K562 (cell line): ENCODE results near the gene SLC25A53. TPM values are rescaled to one million over a fixed set of nuclear protein-coding genes. Genes with fewer than 3 reads are reported as not detected.
A peak's percentile ranks its signal among the peaks of the same experiment; 100 is the strongest.

Source experiments
- ATAC-seq: fragments of 200-7000 bp; cut with Tn5 transposase; 3 replicates; pipeline ENCODE4 v1.9.1; 2020; ENCODE audit warnings: moderate library complexity
- BruUV-seq: library from RNA; stranded (reverse); fragments of 400-500 nt; replicated peaks from 2 replicates; lab custom pipeline; 2021; lab: Mats Ljungman, UMichigan
- CTCF ChIA-PET: fragments of 300-600 bp; formaldehyde crosslinking; extraction: SDS; loops from one replicate; lab custom pipeline; 2021; ENCODE audit warnings: low intra/inter-chr PET ratio; lab: Yijun Ruan, JAX
- POLR2A ChIA-PET: fragments of 300-600, 350-650 bp; sonication (Branson Sonifier 250); formaldehyde crosslinking; extraction: SDS; loops from one replicate; lab custom pipeline; 2021; ENCODE audit warnings: antibody characterized with exemption, inconsistent platforms; lab: Yijun Ruan, JAX
- DNase-seq, 4 experiments: peaks; one replicate each; pipeline versions ENCODE4 v3.0.0 to v3.0.0-alpha.2; 2011 to 2018; ENCODE audit warnings: low spot score in 3 of 4, mixed read lengths in 3 of 4; ENCODE audit errors: extremely low read depth in 1 of 4
- FAIRE-seq: peaks from 2 replicates; lab custom pipeline; 2011; peaks lifted over from hg19 to GRCh38; lab: Jason Lieb, UNC
- H2AFZ ChIP-seq: 2 replicates; pipeline ENCODE4 v1.6.0; 2011; ENCODE audit warnings: low read depth, low read length, control low read depth, inconsistent platforms
- H3K27ac ChIP-seq: fragments of 200-600 bp; 3 replicates; pipeline ENCODE4 v1.8.0; 2011; ENCODE audit warnings: low read depth, mild to moderate bottlenecking, control low read depth, inconsistent platforms, low read length, moderate library complexity, mixed read lengths; ENCODE audit errors: extremely low read depth
- H3K27me3 ChIP-seq, 2 experiments: fragments of 300-600 bp in 1 of 2; 2 replicates in 1 of 2; 3 replicates in 1 of 2; pipeline versions ENCODE4 v1.6.0 to v1.8.0; 2011; ENCODE audit warnings: inconsistent platforms in 2 of 2, low read length in 2 of 2, mild to moderate bottlenecking in 1 of 2, mixed read lengths in 1 of 2, moderate library complexity in 1 of 2; ENCODE audit not compliant: control insufficient read depth in 2 of 2, insufficient read depth in 2 of 2
- H3K36me3 ChIP-seq: fragments of 300-600 bp; 3 replicates; pipeline ENCODE4 v1.8.0; 2011; ENCODE audit warnings: mild to moderate bottlenecking, low read length, inconsistent platforms; ENCODE audit not compliant: control insufficient read depth, insufficient read depth
- H3K4me1 ChIP-seq, 2 experiments: fragments of 200-600 bp in 1 of 2; replicated peaks in 1 of 2; 2 replicates in 1 of 2; 3 replicates in 1 of 2; pipeline versions ENCODE4 v1.5.1 to v1.8.0; 2011; ENCODE audit warnings: inconsistent platforms in 2 of 2, low read length in 2 of 2, mild to moderate bottlenecking in 1 of 2, mixed read lengths in 1 of 2, moderate library complexity in 1 of 2; ENCODE audit not compliant: control insufficient read depth in 2 of 2, insufficient read depth in 2 of 2
- H3K4me2 ChIP-seq: 2 replicates; pipeline ENCODE4 v1.6.1; 2011; ENCODE audit warnings: low read length, control low read depth, inconsistent platforms, mixed read lengths; ENCODE audit not compliant: insufficient read depth
- H3K4me3 ChIP-seq: fragments of 200-600 bp; sonication (generic), shearing (Covaris generic); 2 replicates; pipeline ENCODE4 v1.5.1; 2016; ENCODE audit warnings: control low read depth, inconsistent platforms
- H3K79me2 ChIP-seq: fragments of 200-600 bp; 3 replicates; pipeline ENCODE4 v1.8.0; 2011; ENCODE audit warnings: low read length, inconsistent platforms; ENCODE audit not compliant: control insufficient read depth, insufficient read depth
- H3K9ac ChIP-seq, 2 experiments: 2 replicates each; pipeline versions ENCODE4 v1.6.0 to v1.6.1; 2011; ENCODE audit warnings: low read depth in 2 of 2, low read length in 2 of 2, control low read depth in 1 of 2, inconsistent platforms in 1 of 2, mild to moderate bottlenecking in 1 of 2, mixed read lengths in 1 of 2; ENCODE audit not compliant: insufficient read depth in 1 of 2
- H3K9me1 ChIP-seq: one replicate; pipeline ENCODE4 v1.6.0; 2011; ENCODE audit warnings: inconsistent platforms, mild to moderate bottlenecking, low read length, moderate library complexity; ENCODE audit not compliant: control insufficient read depth, insufficient read depth
- H3K9me3 ChIP-seq: replicated peaks from 2 replicates; pipeline ENCODE4 v1.5.1; 2011; ENCODE audit warnings: low read depth, low read length, inconsistent platforms; ENCODE audit not compliant: control insufficient read depth, insufficient read depth
- H4K20me1 ChIP-seq: replicated peaks from 2 replicates; pipeline ENCODE4 v1.6.1; 2011; ENCODE audit warnings: low read length, inconsistent platforms, mixed read lengths; ENCODE audit not compliant: control insufficient read depth, insufficient read depth
- CBX3 ChIP-seq, 2 experiments: IDR thresholded peaks; 1 replicate in 1 of 2; 2 replicates in 1 of 2; pipeline ENCODE4 v1.6.1; 2012; ENCODE audit warnings: inconsistent platforms in 2 of 2, low read length in 2 of 2, borderline replicate concordance in 1 of 2, control low read depth in 1 of 2
- FIP1L1 ChIP-seq: fragments of 200-400 bp; formaldehyde crosslinking; IDR thresholded peaks from 2 replicates; pipeline ENCODE4 v1.6.1; 2018; ENCODE audit warnings: mild to moderate bottlenecking, low read depth, low read length; ENCODE audit not compliant: poor library complexity, severe bottlenecking
- YY1 ChIP-seq, 3 experiments: IDR thresholded peaks; 2 replicates each; pipeline ENCODE4 v1.6.1; 2011; ENCODE audit warnings: low read length in 2 of 3, mild to moderate bottlenecking in 2 of 3, moderate library complexity in 2 of 3, borderline replicate concordance in 1 of 3, control low read depth in 1 of 3, low read depth in 1 of 3; ENCODE audit not compliant: insufficient read depth in 3 of 3, insufficient replicate concordance in 2 of 3, control insufficient read depth in 1 of 3, insufficient read length in 1 of 3; ENCODE audit errors: extremely low read depth in 1 of 3
- ZNF12 ChIP-seq: sonication (generic); formaldehyde crosslinking; IDR thresholded peaks from 2 replicates; pipeline ENCODE4 v1.4.0; 2020; ENCODE audit warnings: mild to moderate bottlenecking, missing genetic modification reagents
- ZNF77 ChIP-seq: fragments of 250-450 bp; sonication (Bioruptor Pico); IDR thresholded peaks from 2 replicates; pipeline ENCODE4 v1.5.0; 2020
- WGBS: fragments of 100-300 bp; shearing (Covaris generic); methylation state at CpG from one replicate; pipeline ENCODE4 v1.1.6; 2016; ENCODE audit warnings: low coverage, mixed read lengths; ENCODE audit not compliant: insufficient coverage; ENCODE audit errors: missing lambda C conversion rate; 5-methylcytosine and 5-hydroxymethylcytosine counted together
- in situ Hi-C: fragments of 300-500 bp; cut with MboI; formaldehyde crosslinking; loops from 4 replicates; pipeline ENCODE4 v1.15.0; 2018; ENCODE audit warnings: inconsistent platforms, mixed read lengths
- intact Hi-C: fragments of 100-400 bp; cut with micrococcal nuclease; formaldehyde crosslinking; loops from 2 replicates; pipeline ENCODE4 v1.14.2; 2022
- polyA plus RNA-seq, 8 experiments: library from polyadenylated mRNA; depleted of rRNA in 4 of 8; stranded (reverse) in 5 of 8; unstranded in 3 of 8; fragments of >200 nt; fragmentation: Nextera tagmentation in 2 of 8; fragmentation: Illumina TruSeq in 1 of 8; extraction: Ambion mirVana in 2 of 8; extraction: Trizol in 1 of 8; gene quantifications; 2 replicates each; pipeline versions ENCODE4 v1.2.1 to v1.2.3, GENCODE V29; 2011 to 2014; ENCODE audit warnings: inconsistent platforms in 1 of 8, missing spikeins in 1 of 8
- total RNA-seq, 7 experiments: library from RNA; depleted of rRNA in 6 of 7; stranded (reverse); fragments of >200 nt in 6 of 7; fragmentation: Illumina TruSeq in 2 of 7; extraction: Trizol in 2 of 7; gene quantifications; 2 replicates each; pipeline versions ENCODE4 v1.2.1 to v1.2.3, GENCODE V29; 2011 to 2021; ENCODE audit warnings: low replicate concordance in 1 of 7

Gene SLC25A53
- total and polyA plus RNA-seq, 9 of the 15 experiments (the other 6 are each of a cell fraction or from before 2014, with no cell fraction given) = 2.4 to 8.6 (median 5.6) TPM

- Histone ChIP-seq H3K4me1 (no peaks in the 10 kb centered on the region), H3K79me2 (no peaks in the 10 kb centered on the region), H3K4me2 (no peak overlapping the region), H3K27me3 (no peaks in the 10 kb centered on the region), H3K4me3 (no peak overlapping the region), H3K9me1 (no peaks in the 10 kb centered on the region), H3K36me3 (no peaks in the 10 kb centered on the region), H4K20me1 (no peaks in the 10 kb centered on the region), H2AFZ (no peak overlapping the region), H3K9ac (no peak overlapping the region), H3K27ac (no peak overlapping the region), H3K9me3 (no peaks in the 10 kb centered on the region)
- no peak for FAIRE-seq
- no peak for ATAC-seq
- intact Hi-C loops = no loop called here
- ChIA-PET CTCF (no interaction called here), POLR2A (no interaction called here)
- in situ Hi-C loops = no loop called here
- BruUV-seq = no TSS peak
- 0% methylated on average over 3 of the region's 7 CpGs for WGBS
- DNase-seq = peak in 1 of 4 experiments; percentile 5
- peak in 1 of 3 experiments; percentile 50 for TF ChIP-seq YY1 (IDR thresholded peaks at IDR 0.05; ENCODE audit: borderline replicate concordance in 1 of 3, control insufficient read depth in 1 of 3, extremely low read depth in 1 of 3, insufficient read depth in 3 of 3, insufficient read length in 1 of 3, insufficient replicate concordance in 2 of 3, low read depth in 1 of 3, low read length in 2 of 3)
- TF ChIP-seq ZNF77 (CRISPR knock-in tag) = no peak
Measured at GRCh38 chrX:104085919-104086318, 70.9 kb downstream of the SLC25A53 start.

- no peaks in the 10 kb centered on the region for H3K36me3 ChIP-seq
- BruUV-seq = no TSS peak
- no peak overlapping the region for H2AFZ ChIP-seq
- no peaks in the 10 kb centered on the region for H3K27me3 ChIP-seq
- H3K4me3 ChIP-seq = no peak overlapping the region
- FAIRE-seq (no peak), ATAC-seq (no peak), DNase-seq (no peak)
- POLR2A ChIA-PET = no interaction called here
- no peaks in the 10 kb centered on the region for H4K20me1 ChIP-seq
- H3K4me2 ChIP-seq = no peak overlapping the region
- in situ Hi-C loops (no loop called here), intact Hi-C loops (no loop called here)
- no peaks in the 10 kb centered on the region for H3K9me1 ChIP-seq
- H3K4me1 ChIP-seq = no peaks in the 10 kb centered on the region
- no peak overlapping the region for H3K9ac ChIP-seq
- H3K27ac ChIP-seq = no peak overlapping the region
- no peaks in the 10 kb centered on the region for H3K79me2 ChIP-seq
- H3K9me3 ChIP-seq = no peaks in the 10 kb centered on the region
- 3% methylated on average over 6 of the region's 7 CpGs for WGBS
- CTCF ChIA-PET = no interaction called here
- TF ChIP-seq ZNF12 (CRISPR knock-in tag) (no peak), CBX3 (IDR thresholded peaks at IDR 0.05; ENCODE audit: borderline replicate concordance in 1 of 2, low read length in 2 of 2) (no peak), FIP1L1 (no peak)
Measured at GRCh38 chrX:104085477-104085876, 71.3 kb downstream of the SLC25A53 start.
